ENCODE results near the gene SH2B3. TPM values are rescaled to one million over a fixed set of nuclear protein-coding genes. Genes with fewer than 3 reads are reported as not detected.
"Not testable (repeated sequence)": the region's sequence is repeated elsewhere in the genome, so short reads cannot be mapped to it uniquely, and the experiment has no call there.

SH2B3 gene
- 99.7 and 105 TPM in 2 replicates for total RNA-seq (2014; rRNA removed; shearing (Covaris generic))

- no peak for DNase-seq (ENCODE audit: low read depth)
Observed at GRCh38 chr12:111405859-111406473, at the start of gene SH2B3. TSS of gene SH2B3 (plus strand) at chr12:111405923. CDS start at chr12:111418146, 12,223 bp downstream.

- DNase-seq (ENCODE audit: low read depth) = peak; percentile 71
Observed at GRCh38 chr12:111359231-111359913, 46.4 kb upstream of the SH2B3 start.

- no peak for DNase-seq (ENCODE audit: low read depth)
Observed at GRCh38 chr12:111359914-111360276, 45.8 kb upstream of the SH2B3 start.

- no peak for DNase-seq (ENCODE audit: low read depth)
Observed at GRCh38 chr12:111360325-111360930, 45.3 kb upstream of the SH2B3 start.

GRCh38 chr12:111361073-111361716, 44.5 kb upstream of the SH2B3 start:
- DNase-seq (ENCODE audit: low read depth) = no peak

GRCh38 chr12:111361717-111362576, 43.8 kb upstream of the SH2B3 start:
- no peak for DNase-seq (ENCODE audit: low read depth)

GRCh38 chr12:111362687-111363475, 42.8 kb upstream of the SH2B3 start:
- no peak for DNase-seq (ENCODE audit: low read depth)

GRCh38 chr12:111363578-111363977, 42.1 kb upstream of the SH2B3 start:
- no peak for DNase-seq (ENCODE audit: low read depth)

GRCh38 chr12:111366075-111366474, 39.6 kb upstream of the SH2B3 start:
- no peak for DNase-seq (ENCODE audit: low read depth)

GRCh38 chr12:111366583-111366982, 39.1 kb upstream of the SH2B3 start:
- DNase-seq (ENCODE audit: low read depth) = no peak

- no peak for DNase-seq (ENCODE audit: low read depth)
Observed at GRCh38 chr12:111367661-111368221, 38.0 kb upstream of the SH2B3 start.

- no peak for DNase-seq (ENCODE audit: low read depth)
Observed at GRCh38 chr12:111368291-111368787, 37.4 kb upstream of the SH2B3 start.

GRCh38 chr12:111368788-111369495, 36.8 kb upstream of the SH2B3 start, which contains the start of gene PHETA1:
TSS of gene PHETA1 (minus strand) at chr12:111369095. CDS start at chr12:111363427, 5,668 bp downstream.
- peak; percentile 86 for DNase-seq (ENCODE audit: low read depth)

- no peak for DNase-seq (ENCODE audit: low read depth)
Observed at GRCh38 chr12:111369496-111370220, 36.1 kb upstream of the SH2B3 start.

GRCh38 chr12:111373231-111373630, 32.5 kb upstream of the SH2B3 start:
- DNase-seq (ENCODE audit: low read depth) = not testable (repeated sequence)

- DNase-seq (ENCODE audit: low read depth) = no peak
Observed at GRCh38 chr12:111377440-111377839, 28.3 kb upstream of the SH2B3 start.

- no peak for DNase-seq (ENCODE audit: low read depth)
Observed at GRCh38 chr12:111379942-111380554, 25.7 kb upstream of the SH2B3 start.

GRCh38 chr12:111384596-111384995, 21.1 kb upstream of the SH2B3 start:
- DNase-seq (ENCODE audit: low read depth) = no peak
